HFFc6 (cell line): ENCODE data around the gene VAMP4. TPM values are rescaled to one million over a fixed set of nuclear protein-coding genes. Genes with fewer than 3 reads are reported as not detected.

Experiments used
- DNase-seq: peaks from one replicate; pipeline ENCODE4 v3.0.0-alpha.2; 2018
- H3K27ac Mint-ChIP-seq: 2 replicates; pipeline ENCODE4 v1.8.0; 2020; ENCODE audit warnings: mild to moderate bottlenecking, mixed read lengths
- H3K27me3 Mint-ChIP-seq: 2 replicates; pipeline ENCODE4 v1.8.0; 2021; ENCODE audit warnings: mild to moderate bottlenecking, moderate library complexity, mixed read lengths; ENCODE audit not compliant: insufficient read depth
- H3K36me3 Mint-ChIP-seq: 2 replicates; pipeline ENCODE4 v1.8.0; 2021; ENCODE audit warnings: low read depth, mixed read lengths
- H3K4me1 Mint-ChIP-seq: 2 replicates; pipeline ENCODE4 v1.8.0; 2020; ENCODE audit warnings: low read depth, mixed read lengths
- H3K4me3 Mint-ChIP-seq: 2 replicates; pipeline ENCODE4 v1.8.0; 2020; ENCODE audit warnings: mild to moderate bottlenecking, moderate library complexity, mixed read lengths
- H3K9me3 Mint-ChIP-seq: 2 replicates; pipeline ENCODE4 v1.8.0; 2020; ENCODE audit warnings: mild to moderate bottlenecking, mixed read lengths
- long read RNA-seq: library from polyadenylated mRNA; unstranded; transcript quantifications from one replicate; pipeline ENCODE4 v2.0.0, GENCODE V29; 2019
- total RNA-seq, 6 experiments: library from RNA; stranded (reverse); fragmentation: NEBNext Ultra II Directional; extraction: Animal tissue kit (Norgen Biotek cat#: 25700); gene quantifications; 2 replicates in 1 of 6; 3 replicates in 5 of 6; pipeline ENCODE4 v1.2.3, GENCODE V29; 2021
- TF ChIP-seq, protein P1 (sequence below): fragments of 200-600 bp; sonication (generic); IDR thresholded peaks from 2 replicates; pipeline ENCODE4 v1.5.0; 2021; ENCODE audit warnings: antibody characterized with exemption, mild to moderate bottlenecking

The VAMP4 gene, protein sequence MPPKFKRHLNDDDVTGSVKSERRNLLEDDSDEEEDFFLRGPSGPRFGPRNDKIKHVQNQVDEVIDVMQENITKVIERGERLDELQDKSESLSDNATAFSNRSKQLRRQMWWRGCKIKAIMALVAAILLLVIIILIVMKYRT
- total RNA-seq: 10 to 100 TPM; 12.8 to 14.7 (median 13.4) TPM
- long read RNA-seq, full-length matches to known transcripts: 16 of 26 reads
- long read RNA-seq, partial matches to known transcripts: 2 of 26 reads
- long read RNA-seq, other reads (novel, unspliced or antisense): 8 of 26 reads

DNA sequence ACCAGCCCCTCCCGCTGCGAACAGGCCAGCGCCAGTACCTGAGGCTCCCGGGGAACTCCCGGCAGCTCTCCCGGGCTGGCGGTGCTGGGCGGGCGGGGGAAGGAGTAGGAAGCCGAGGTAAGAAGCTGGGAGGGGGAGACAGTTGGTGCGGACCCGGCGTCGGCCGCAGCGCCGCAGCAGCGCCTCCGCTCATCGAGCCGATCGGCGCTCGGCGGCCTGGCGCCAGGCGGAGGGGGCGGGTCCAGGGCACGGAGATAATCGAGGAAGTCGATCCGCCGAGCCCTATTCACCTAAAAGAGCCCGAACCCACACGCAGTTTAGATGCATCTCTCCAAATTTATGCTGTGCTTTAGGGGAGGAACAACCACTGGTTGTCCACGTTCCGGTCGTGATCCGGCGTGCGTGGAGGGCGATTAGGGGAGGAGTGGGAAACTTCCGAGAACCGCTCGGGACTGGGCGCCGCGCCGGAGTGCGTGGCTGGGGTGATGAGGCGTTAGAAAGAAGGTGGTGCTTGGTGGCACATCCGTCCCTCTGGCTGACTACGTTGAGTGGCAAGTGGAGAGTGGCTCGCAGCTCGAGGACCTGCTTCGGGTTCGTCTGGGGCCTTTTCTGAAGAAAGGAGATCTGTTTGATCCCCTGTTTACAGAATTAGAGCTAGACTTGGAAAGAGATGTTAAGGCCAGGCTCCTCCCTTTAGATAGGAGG is at the start of gene VAMP4:
VAMP4 (minus strand) TSS at position 194 of the 705 bp plus-strand sequence. CDS start 3,651 bp downstream, outside the sequence.
- Mint-ChIP-seq H3K27ac (peak within 1 kb of the TSS; percentile 100), H3K36me3 (peaks cover 2% of the 10 kb centered on the region), H3K4me1 (peaks cover 59% of the 10 kb centered on the region), H3K9me3 (no peaks in the 10 kb centered on the region), H3K4me3 (peak within 1 kb of the TSS; percentile 94), H3K27me3 (no peaks in the 10 kb centered on the region; the same call in 1 of the 2 replicates)
- TF ChIP-seq, protein P1, sequence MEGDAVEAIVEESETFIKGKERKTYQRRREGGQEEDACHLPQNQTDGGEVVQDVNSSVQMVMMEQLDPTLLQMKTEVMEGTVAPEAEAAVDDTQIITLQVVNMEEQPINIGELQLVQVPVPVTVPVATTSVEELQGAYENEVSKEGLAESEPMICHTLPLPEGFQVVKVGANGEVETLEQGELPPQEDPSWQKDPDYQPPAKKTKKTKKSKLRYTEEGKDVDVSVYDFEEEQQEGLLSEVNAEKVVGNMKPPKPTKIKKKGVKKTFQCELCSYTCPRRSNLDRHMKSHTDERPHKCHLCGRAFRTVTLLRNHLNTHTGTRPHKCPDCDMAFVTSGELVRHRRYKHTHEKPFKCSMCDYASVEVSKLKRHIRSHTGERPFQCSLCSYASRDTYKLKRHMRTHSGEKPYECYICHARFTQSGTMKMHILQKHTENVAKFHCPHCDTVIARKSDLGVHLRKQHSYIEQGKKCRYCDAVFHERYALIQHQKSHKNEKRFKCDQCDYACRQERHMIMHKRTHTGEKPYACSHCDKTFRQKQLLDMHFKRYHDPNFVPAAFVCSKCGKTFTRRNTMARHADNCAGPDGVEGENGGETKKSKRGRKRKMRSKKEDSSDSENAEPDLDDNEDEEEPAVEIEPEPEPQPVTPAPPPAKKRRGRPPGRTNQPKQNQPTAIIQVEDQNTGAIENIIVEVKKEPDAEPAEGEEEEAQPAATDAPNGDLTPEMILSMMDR: no peak
- DNase-seq: peak; percentile 74

DNA sequence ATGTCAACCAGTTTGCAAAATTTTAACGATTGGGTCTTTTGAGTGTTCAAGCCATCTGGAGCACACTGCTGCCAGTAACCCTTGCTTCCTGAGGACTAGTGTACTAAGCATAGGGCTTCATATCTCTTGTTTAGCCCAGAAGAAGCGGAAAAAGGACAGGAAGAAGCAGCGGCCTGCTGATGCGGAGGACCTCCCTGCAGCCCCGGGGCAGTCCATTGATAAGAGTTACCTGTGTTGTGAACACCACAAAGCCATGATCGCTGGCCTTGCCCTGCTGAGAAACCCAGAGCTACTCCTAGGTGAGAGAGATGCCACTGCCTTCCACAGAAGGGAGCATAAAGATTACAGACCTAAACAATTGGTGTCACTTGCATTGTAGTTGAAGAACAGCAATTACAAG is 48.5 kb upstream of the VAMP4 start:
- no peak overlapping the region for H3K27ac Mint-ChIP-seq
- TF ChIP-seq, protein P1: no peak
- H3K27me3 Mint-ChIP-seq: no peaks in the 10 kb centered on the region
- H3K4me3 Mint-ChIP-seq: no peak overlapping the region
- H3K4me1 Mint-ChIP-seq: peaks cover 54% of the 10 kb centered on the region
- no peaks in the 10 kb centered on the region for H3K9me3 Mint-ChIP-seq
- H3K36me3 Mint-ChIP-seq: peaks cover 67% of the 10 kb centered on the region
- DNase-seq: no peak

DNA sequence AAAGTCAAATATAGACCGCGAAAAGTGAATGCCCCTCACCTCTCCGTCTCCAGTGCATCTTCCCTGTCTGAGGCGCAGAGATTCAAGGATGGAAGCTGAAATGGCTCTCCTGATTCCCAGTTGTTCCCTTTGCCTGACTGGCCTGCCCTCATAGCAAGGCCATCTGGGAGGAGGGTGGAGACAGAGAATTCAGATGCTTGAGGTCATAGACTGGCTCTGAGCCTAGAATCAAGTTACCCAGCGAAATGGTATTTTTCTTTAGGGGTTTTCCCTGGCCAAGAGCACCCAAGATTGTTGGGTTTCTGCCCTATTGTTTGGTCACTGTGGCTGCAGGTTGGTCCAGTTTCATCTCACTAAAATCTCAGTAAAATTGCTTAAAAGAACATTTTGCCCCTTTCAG is 46.8 kb upstream of the VAMP4 start:
- Mint-ChIP-seq H3K9me3 (no peaks in the 10 kb centered on the region), H3K36me3 (peaks cover 58% of the 10 kb centered on the region), H3K4me1 (peaks cover 50% of the 10 kb centered on the region), H3K4me3 (peak overlapping the region; percentile 35), H3K27me3 (no peaks in the 10 kb centered on the region; the same call in 1 of the 2 replicates), H3K27ac (peak overlapping the region; percentile 92)
- DNase-seq: peak; percentile 90
- TF ChIP-seq, protein P1: no peak

DNA sequence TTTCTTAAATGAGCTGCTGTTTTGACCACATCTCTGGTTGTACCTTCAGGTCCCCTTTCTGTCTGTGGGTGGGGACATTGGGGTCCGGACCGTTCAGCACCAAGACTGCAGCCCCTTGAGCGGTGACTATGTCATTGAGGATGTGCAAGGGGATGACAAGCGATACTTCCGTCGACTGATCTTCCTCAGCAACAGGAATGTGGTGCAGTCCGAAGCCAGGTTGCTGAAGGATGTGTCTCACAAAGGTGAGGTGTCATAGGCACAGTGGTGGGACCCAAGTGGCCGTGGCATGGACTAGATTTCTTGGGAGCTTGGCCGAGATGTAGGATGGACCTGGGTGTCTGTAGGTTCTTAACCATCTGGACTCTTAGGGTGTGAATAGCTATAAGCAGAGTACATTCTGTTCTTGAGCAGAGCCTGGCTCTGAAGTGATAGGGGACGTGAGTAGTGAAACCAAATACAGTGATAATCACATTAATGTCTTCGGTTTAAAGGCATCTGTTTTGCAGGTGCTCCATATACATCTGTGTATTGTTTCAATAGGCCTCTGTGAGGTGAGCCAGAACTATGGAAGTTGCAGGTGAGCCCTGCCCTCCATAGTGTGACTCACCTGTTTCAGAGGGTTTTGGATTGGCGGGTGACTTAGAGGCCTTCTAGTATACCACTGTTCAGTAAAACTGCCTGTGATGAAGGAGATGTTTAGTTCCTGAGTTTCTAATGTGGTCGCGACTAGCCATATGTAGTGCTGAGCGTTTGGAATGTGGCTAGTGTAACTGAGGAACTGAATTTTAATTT is 46.0 kb upstream of the VAMP4 start:
- TF ChIP-seq, protein P1: no peak
- H3K4me1 Mint-ChIP-seq: peaks cover 50% of the 10 kb centered on the region
- peaks cover 62% of the 10 kb centered on the region for H3K36me3 Mint-ChIP-seq
- H3K9me3 Mint-ChIP-seq: no peaks in the 10 kb centered on the region
- H3K27ac Mint-ChIP-seq: peak overlapping the region; percentile 64
- DNase-seq: no peak
- H3K27me3 Mint-ChIP-seq: no peaks in the 10 kb centered on the region; the same call in 1 of the 2 replicates
- no peak overlapping the region for H3K4me3 Mint-ChIP-seq

DNA sequence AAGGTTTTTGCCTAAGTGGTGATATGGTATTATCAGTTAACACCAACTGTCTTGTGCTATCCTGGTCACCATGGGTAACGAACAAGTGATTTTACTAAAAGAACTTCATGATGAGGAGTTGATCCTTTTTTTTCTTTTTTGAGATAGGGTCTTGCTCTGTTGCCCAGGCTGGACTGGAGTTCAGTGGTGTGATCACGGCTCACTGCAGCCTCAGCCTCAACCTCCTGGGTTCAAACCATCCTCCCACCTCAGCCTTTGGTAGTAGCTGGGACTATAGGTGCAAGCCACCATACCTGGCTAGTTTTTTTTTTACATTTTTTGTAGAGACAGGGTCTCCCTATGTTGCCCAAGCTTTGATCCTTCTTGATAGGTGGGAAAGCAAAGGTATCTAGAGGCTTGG is 44.7 kb upstream of the VAMP4 start:
- Mint-ChIP-seq H3K36me3 (peaks cover 52% of the 10 kb centered on the region), H3K4me3 (no peak overlapping the region)

More for the DNA sequence above, 44.7 kb upstream of the VAMP4 start:
- DNase-seq: no peak
- Mint-ChIP-seq H3K4me1 (peaks cover 51% of the 10 kb centered on the region), H3K27ac (peak overlapping the region; percentile 64; the same call in 1 of the 2 replicates), H3K9me3 (no peaks in the 10 kb centered on the region), H3K27me3 (peaks cover 2% of the 10 kb centered on the region)
- TF ChIP-seq, protein P1: no peak
